HEK293T (cell line): ENCODE results near the gene TBX10.

ENCODE experiments used
- CTCF ChIA-PET: fragments of 350-600 bp; formaldehyde crosslinking; extraction: SDS; loops from one replicate; lab custom pipeline; 2021; ENCODE audit warnings: antibody characterized with exemption, inconsistent platforms; lab: Yijun Ruan, JAX
- POLR2A ChIA-PET: fragments of 350-600 bp; formaldehyde crosslinking; extraction: SDS; loops from one replicate; lab custom pipeline; 2020; ENCODE audit warnings: antibody characterized with exemption, inconsistent platforms; lab: Yijun Ruan, JAX
- DNase-seq: peaks from one replicate; pipeline ENCODE4 v3.0.0; 2012; ENCODE audit warnings: mixed read lengths; ENCODE audit errors: extremely low spot score
- ARNT ChIP-seq: fragments of 450-650 bp; IDR thresholded peaks from 2 replicates; pipeline ENCODE4 v1.6.1; 2017; ENCODE audit warnings: mild to moderate bottlenecking
- BHLHE40 ChIP-seq: fragments of 450-650 bp; IDR thresholded peaks from 2 replicates; pipeline ENCODE4 v1.6.1; 2016; ENCODE audit warnings: mild to moderate bottlenecking, moderate library complexity, borderline replicate concordance
- CTBP1 ChIP-seq: fragments of 450-650 bp; IDR thresholded peaks from 2 replicates; pipeline ENCODE4 v1.6.1; 2016; ENCODE audit warnings: borderline replicate concordance
- ELF4 ChIP-seq: fragments of 450-650 bp; IDR thresholded peaks from 2 replicates; pipeline ENCODE4 v1.6.1; 2017; ENCODE audit warnings: antibody characterized with exemption
- FOXA1 ChIP-seq: fragments of 450-650 bp; IDR thresholded peaks from 2 replicates; pipeline ENCODE4 v1.6.1; 2016; ENCODE audit warnings: mild to moderate bottlenecking
- FOXK2 ChIP-seq: fragments of 450-650 bp; IDR thresholded peaks from 2 replicates; pipeline ENCODE4 v1.6.1; 2016; ENCODE audit warnings: mild to moderate bottlenecking
- FOXM1 ChIP-seq: fragments of 450-650 bp; IDR thresholded peaks from 2 replicates; pipeline ENCODE4 v1.6.1; 2017; ENCODE audit warnings: mild to moderate bottlenecking, borderline replicate concordance
- HDGF ChIP-seq: fragments of 450-650 bp; IDR thresholded peaks from 2 replicates; pipeline ENCODE4 v1.6.1; 2017; ENCODE audit warnings: antibody characterized with exemption, borderline replicate concordance
- L3MBTL2 ChIP-seq: fragments of 450-650 bp; conservative IDR thresholded peaks from 2 replicates; pipeline ENCODE4 v1.6.1; 2016; ENCODE audit warnings: mild to moderate bottlenecking
- LEF1 ChIP-seq: fragments of 450-650 bp; IDR thresholded peaks from 2 replicates; pipeline ENCODE4 v1.6.1; 2017; ENCODE audit warnings: mild to moderate bottlenecking, borderline replicate concordance
- NFRKB ChIP-seq: fragments of 450-650 bp; IDR thresholded peaks from 2 replicates; pipeline ENCODE4 v1.6.1; 2016; ENCODE audit warnings: mild to moderate bottlenecking, moderate library complexity
- PKNOX1 ChIP-seq: fragments of 450-650 bp; IDR thresholded peaks from 2 replicates; pipeline ENCODE4 v1.6.1; 2016
- SP1 ChIP-seq: fragments of 450-650 bp; IDR thresholded peaks from 2 replicates; pipeline ENCODE4 v1.6.1; 2017
- SUZ12 ChIP-seq: fragments of 450-650 bp; IDR thresholded peaks from 2 replicates; pipeline ENCODE4 v1.6.1; 2016; ENCODE audit warnings: mild to moderate bottlenecking
- TARDBP ChIP-seq: fragments of 450-650 bp; IDR thresholded peaks from 2 replicates; pipeline ENCODE4 v1.6.1; 2016
- ZNF384 ChIP-seq: fragments of 450-650 bp; IDR thresholded peaks from 2 replicates; pipeline ENCODE4 v1.6.1; 2016

The TBX10 gene

GRCh38 chr11:67648140-67648795 is 8.7 kb upstream of the TBX10 start:
- no peak for DNase-seq
- ChIA-PET CTCF (interaction anchor here (0.7 to 1.3 kb wide), 2 partner anchors 9 to 10 kb away, joined by 3 to 4 read pairs; partner anchors contain the start of gene TBX10), POLR2A (interaction anchor here (1.2 kb wide), 1 partner anchor 65 kb away, joined by 3 read pairs; the partner anchor contains the start of gene GSTP1)
- TF ChIP-seq FOXM1 (no peak), FOXA1 (no peak), LEF1 (no peak), HDGF (no peak)

DNA sequence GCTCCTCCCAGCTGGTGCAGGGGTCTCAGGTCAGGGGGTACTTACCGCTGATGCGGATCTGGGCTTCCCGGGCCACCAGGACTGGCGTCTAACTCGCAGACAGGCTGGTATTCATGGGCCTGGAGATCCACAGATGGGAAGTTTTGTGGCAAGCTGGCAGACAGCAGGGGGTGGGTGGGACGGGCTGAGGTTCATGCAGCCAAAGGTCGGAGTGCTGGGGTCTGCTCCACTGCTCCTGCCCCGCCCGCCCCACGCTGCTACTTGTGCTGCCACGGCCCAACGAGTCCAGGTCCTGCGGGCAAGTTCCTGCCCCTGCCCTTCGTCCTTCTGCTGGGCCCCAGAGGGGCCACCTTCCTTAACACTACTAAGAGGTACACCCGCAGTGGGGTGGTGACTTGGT is 7.9 kb upstream of the TBX10 start:
- CTCF ChIA-PET = interaction anchor here (1.3 kb wide), 1 partner anchor 11 kb away, joined by 3 read pairs; no protein-coding TSS in a partner anchor
- POLR2A ChIA-PET = interaction anchor here (1.2 kb wide), 1 partner anchor 64 kb away, joined by 3 read pairs; the partner anchor contains the start of gene GSTP1
- TF ChIP-seq PKNOX1 = no peak
- no peak for TF ChIP-seq HDGF
- no peak for TF ChIP-seq ARNT
- no peak for TF ChIP-seq FOXA1
- no peak for TF ChIP-seq FOXK2
- no peak for TF ChIP-seq BHLHE40
- no peak for TF ChIP-seq CTBP1
- no peak for TF ChIP-seq ZNF384
- TF ChIP-seq ELF4 = no peak
- DNase-seq = no peak

DNA sequence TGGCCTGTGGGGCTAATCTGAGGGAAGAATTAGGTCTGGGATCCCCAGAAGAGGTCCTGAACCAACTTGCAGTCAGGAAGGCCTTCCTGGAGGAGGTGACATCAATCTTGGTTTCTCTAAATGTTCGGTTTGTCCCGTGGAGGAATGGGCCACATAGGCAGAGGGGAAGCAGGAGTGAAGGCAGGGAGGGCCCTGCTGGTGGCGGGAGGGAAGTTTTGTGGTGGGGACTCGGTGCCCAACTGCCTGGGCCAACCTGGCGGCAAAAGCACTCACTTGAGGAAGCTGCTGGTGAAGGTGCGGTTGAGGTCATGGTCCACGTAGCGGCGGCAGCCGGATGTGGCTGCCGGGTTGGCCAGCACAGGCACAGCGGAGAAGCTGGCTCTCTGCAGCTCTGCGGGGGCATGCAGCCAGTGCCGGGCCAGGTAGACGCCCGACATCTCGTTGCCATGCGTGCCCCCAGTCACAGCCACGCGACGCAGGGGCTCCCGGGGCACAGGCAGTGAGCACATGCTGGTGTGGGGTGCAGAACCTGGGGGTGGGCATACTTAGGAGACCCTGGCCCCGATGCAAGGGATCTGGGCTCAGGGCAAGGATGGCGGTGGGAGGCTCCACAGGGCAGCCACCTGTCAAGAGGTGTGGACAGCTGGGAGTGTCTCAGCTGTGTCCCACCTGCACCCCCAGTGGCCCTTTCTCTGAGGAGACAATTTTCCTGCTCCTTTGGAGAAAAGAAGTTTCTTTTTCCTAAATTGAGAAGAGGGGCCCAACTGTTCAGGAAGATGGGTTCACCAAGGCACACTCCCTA is 7.2 kb upstream of the TBX10 start:
- TF ChIP-seq HDGF = no peak
- no peak for TF ChIP-seq ARNT
- TF ChIP-seq FOXA1 = no peak
- no peak for TF ChIP-seq PKNOX1
- no peak for TF ChIP-seq TARDBP
- TF ChIP-seq ELF4 = no peak
- ChIA-PET CTCF (no interaction called here), POLR2A (no interaction called here)
- no peak for DNase-seq

GRCh38 chr11:67645521-67646461 is 6.2 kb upstream of the TBX10 start:
- TF ChIP-seq ZNF384 (no peak), ELF4 (no peak), SP1 (no peak), SUZ12 (no peak), BHLHE40 (no peak), HDGF (no peak), NFRKB (no peak), L3MBTL2 (no peak), FOXK2 (no peak), ARNT (no peak), FOXM1 (no peak), TARDBP (no peak)
- CTCF ChIA-PET = interaction anchor here (0.9 kb wide), 1 partner anchor 16 kb away, joined by 4 read pairs; no protein-coding TSS in a partner anchor
- POLR2A ChIA-PET = no interaction called here
- no peak for DNase-seq

GRCh38 chr11:67644472-67645418 is 5.2 kb upstream of the TBX10 start:
- TF ChIP-seq ZNF384 (no peak), FOXK2 (no peak), BHLHE40 (no peak)
- ChIA-PET CTCF (interaction anchor here (0.6 to 0.9 kb wide), 2 partner anchors 14 to 565 kb away, joined by 3 to 4 read pairs; no protein-coding TSS in a partner anchor), POLR2A (no interaction called here)
- DNase-seq = no peak

GRCh38 chr11:67644042-67644441 is 4.5 kb upstream of the TBX10 start:
- ChIA-PET CTCF (no interaction called here), POLR2A (no interaction called here)
- no peak for TF ChIP-seq ELF4
- no peak for TF ChIP-seq FOXK2
- TF ChIP-seq SP1 = no peak
- TF ChIP-seq CTBP1 = no peak
- TF ChIP-seq ZNF384 = no peak
- TF ChIP-seq ARNT = no peak
- no peak for TF ChIP-seq PKNOX1
- TF ChIP-seq HDGF = no peak
- TF ChIP-seq FOXM1 = no peak
- no peak for TF ChIP-seq NFRKB
- TF ChIP-seq L3MBTL2 = no peak
- no peak for TF ChIP-seq TARDBP
- DNase-seq = no peak
